HG02943 (cell line): ENCODE data around the gene RNU2-63P.
"Not testable (repeated sequence)": the region's sequence is repeated elsewhere in the genome, so short reads cannot be mapped to it uniquely, and the experiment has no call there.

Source experiments
- ATAC-seq: cut with Tn5 transposase; IDR thresholded peaks from one replicate; pipeline ENCODE4 v1.9.1; 2021; ENCODE audit warnings: mild to moderate bottlenecking, low read depth, moderate library complexity; ENCODE audit not compliant: unreplicated experiment

RNU2-63P gene

GRCh38 chr2:87992569-87992968, 23.8 kb downstream of the RNU2-63P start:
- not testable (repeated sequence) for ATAC-seq

GRCh38 chr2:87987473-87987872, 28.9 kb downstream of the RNU2-63P start:
- ATAC-seq = not testable (repeated sequence)

- not testable (repeated sequence) for ATAC-seq
Observed at GRCh38 chr2:87985902-87986301, 30.4 kb downstream of the RNU2-63P start.

GRCh38 chr2:87981182-87981581, 35.2 kb downstream of the RNU2-63P start:
- not testable (repeated sequence) for ATAC-seq

- not testable (repeated sequence) for ATAC-seq
Observed at GRCh38 chr2:87972385-87972784, 44.0 kb downstream of the RNU2-63P start.
